HEK293T (cell line): ENCODE data around the gene KCND3.

ENCODE experiments used
- ELF4 ChIP-seq: fragments of 450-650 bp; IDR thresholded peaks from 2 replicates; pipeline ENCODE4 v1.6.1; 2017; ENCODE audit warnings: antibody characterized with exemption
- FOXA1 ChIP-seq: fragments of 450-650 bp; IDR thresholded peaks from 2 replicates; pipeline ENCODE4 v1.6.1; 2016; ENCODE audit warnings: mild to moderate bottlenecking
- HDGF ChIP-seq: fragments of 450-650 bp; IDR thresholded peaks from 2 replicates; pipeline ENCODE4 v1.6.1; 2017; ENCODE audit warnings: antibody characterized with exemption, borderline replicate concordance

DNA sequence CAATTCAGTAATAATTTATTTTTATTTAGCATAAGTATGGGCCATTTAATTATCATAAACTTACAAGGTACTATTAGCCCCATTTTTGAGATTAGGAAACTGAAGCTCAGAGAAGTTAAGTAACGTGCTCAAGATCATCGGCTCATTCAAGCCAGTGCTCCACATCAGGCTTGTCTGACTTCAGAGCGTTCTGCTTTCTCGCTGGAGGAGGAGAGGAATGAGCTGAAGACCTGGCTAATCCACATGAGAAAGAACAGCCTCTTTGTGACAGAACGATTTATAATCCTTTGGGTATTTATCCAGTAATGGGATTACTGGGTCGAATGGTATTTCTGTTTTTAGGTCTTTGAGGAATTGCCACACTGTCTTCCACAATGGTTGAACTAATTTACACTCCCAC lies 194.1 kb downstream of the KCND3 start:
- TF ChIP-seq HDGF, result no peak
- no peak for TF ChIP-seq FOXA1
- no peak for TF ChIP-seq ELF4
